ENCODE measurements around the gene HSD17B2.
"Not testable (repeated sequence)": the region's sequence is repeated elsewhere in the genome, so short reads cannot be mapped to it uniquely, and the experiment has no call there.

The HSD17B2 gene

DNA sequence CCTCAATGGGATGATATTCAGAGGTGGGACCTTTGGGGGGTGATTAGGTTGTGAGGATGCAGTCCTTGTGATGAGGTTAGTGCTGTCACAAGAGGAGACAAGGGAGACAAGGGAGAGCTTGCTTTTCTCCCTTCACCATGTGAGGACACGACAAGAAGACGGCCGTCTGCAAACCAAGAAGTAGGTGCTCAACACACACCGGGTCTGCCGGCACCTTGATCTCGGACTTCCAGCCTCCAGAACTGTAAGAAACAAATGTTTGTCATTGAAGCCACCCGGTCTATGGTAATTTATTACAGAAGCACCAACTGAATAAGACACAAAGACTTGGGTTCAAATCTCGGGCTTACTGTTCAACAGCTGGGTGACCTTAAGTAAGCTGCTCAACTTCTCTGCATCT is 70.1 kb downstream of the HSD17B2 start:
- no peak overlapping the region for H3K27ac ChIP-seq
- intact Hi-C loops (cut with DNase I; ENCODE audit: low total_unique reads), result no loop called here
- no peaks in the 10 kb centered on the region for H3K9me3 ChIP-seq
- no peak for TF ChIP-seq CTCF (IDR thresholded peaks at IDR 0.05)
- H3K4me3 ChIP-seq, result no peak overlapping the region
- no peak for DNase-seq
- no peaks in the 10 kb centered on the region for H3K4me1 ChIP-seq
- no peaks in the 10 kb centered on the region for H3K27me3 ChIP-seq
- no peaks in the 10 kb centered on the region for H3K36me3 ChIP-seq

- intact Hi-C loops (cut with DNase I; ENCODE audit: low total_unique reads), result no loop called here
Measured at GRCh38 chr16:82108100-82108499, 73.0 kb downstream of the HSD17B2 start.

GRCh38 chr16:82108774-82109173 is 73.7 kb downstream of the HSD17B2 start:
- no peaks in the 10 kb centered on the region for H3K36me3 ChIP-seq
- intact Hi-C loops (cut with DNase I; ENCODE audit: low total_unique reads), result no loop called here
- no peaks in the 10 kb centered on the region for H3K27me3 ChIP-seq
- DNase-seq, result no peak
- H3K4me3 ChIP-seq, result no peak overlapping the region
- no peaks in the 10 kb centered on the region for H3K9me3 ChIP-seq
- no peak for TF ChIP-seq CTCF (IDR thresholded peaks at IDR 0.05)
- no peak overlapping the region for H3K27ac ChIP-seq
- H3K4me1 ChIP-seq, result no peaks in the 10 kb centered on the region

More at GRCh38 chr16:82108100-82108499, 73.0 kb downstream of the HSD17B2 start:
- Histone ChIP-seq H3K4me3 (no peak overlapping the region), H3K9me3 (no peaks in the 10 kb centered on the region), H3K27me3 (no peaks in the 10 kb centered on the region), H3K4me1 (no peaks in the 10 kb centered on the region), H3K27ac (no peak overlapping the region), H3K36me3 (no peaks in the 10 kb centered on the region)
- DNase-seq, result no peak
- TF ChIP-seq CTCF (IDR thresholded peaks at IDR 0.05), result no peak

GRCh38 chr16:82109266-82109665 is 74.2 kb downstream of the HSD17B2 start:
- H3K4me3 ChIP-seq; H3K36me3 ChIP-seq; H3K27me3 ChIP-seq; DNase-seq; intact Hi-C loops (cut with DNase I; ENCODE audit: low total_unique reads); H3K27ac ChIP-seq; H3K4me1 ChIP-seq; H3K9me3 ChIP-seq: not testable (repeated sequence)

DNA sequence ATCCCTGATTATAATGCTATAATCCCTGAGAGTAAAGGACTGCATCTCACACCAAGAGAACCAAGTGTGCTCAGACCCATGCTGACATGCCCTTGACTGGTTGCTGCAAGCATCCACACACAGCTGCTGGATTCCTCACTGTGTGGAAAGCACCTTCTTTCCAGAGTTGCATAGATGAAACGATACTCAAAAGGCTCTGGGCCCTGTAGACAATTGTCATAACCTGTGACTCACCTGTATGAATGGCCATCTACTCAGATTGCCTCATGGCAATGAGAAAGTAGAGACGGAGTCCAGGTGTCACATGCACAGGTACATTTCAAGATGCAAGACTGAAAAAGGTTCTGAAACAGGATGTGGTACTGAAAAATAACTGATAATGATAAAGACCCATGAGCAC is 76.9 kb downstream of the HSD17B2 start:
- no peaks in the 10 kb centered on the region for H3K36me3 ChIP-seq
- H3K4me1 ChIP-seq, result no peaks in the 10 kb centered on the region
- no peak for TF ChIP-seq CTCF (IDR thresholded peaks at IDR 0.05)
- no peaks in the 10 kb centered on the region for H3K27me3 ChIP-seq
- H3K9me3 ChIP-seq, result no peaks in the 10 kb centered on the region
- no peak overlapping the region for H3K4me3 ChIP-seq
- no peak for DNase-seq
- no peak overlapping the region for H3K27ac ChIP-seq
- intact Hi-C loops (cut with DNase I; ENCODE audit: low total_unique reads), result no loop called here

- intact Hi-C loops (cut with DNase I; ENCODE audit: low total_unique reads), result no loop called here
- Histone ChIP-seq H3K4me1 (no peaks in the 10 kb centered on the region), H3K9me3 (no peaks in the 10 kb centered on the region), H3K36me3 (no peaks in the 10 kb centered on the region), H3K27ac (no peak overlapping the region), H3K4me3 (no peak overlapping the region), H3K27me3 (no peaks in the 10 kb centered on the region)
- no peak for DNase-seq
- TF ChIP-seq CTCF (IDR thresholded peaks at IDR 0.05), result no peak
Measured at GRCh38 chr16:82113741-82114140, 78.7 kb downstream of the HSD17B2 start.

All from tibial artery (tissue), 4 donors.